NCI-H82 treated with DMSO at 0.1 percent for 48 hours (cell line): ENCODE results near the gene GXYLT2.

ENCODE experiments used
- DNase-seq: peaks from one replicate; lab custom pipeline; 2025; ENCODE audit not compliant: unreplicated experiment; lab: John Stamatoyannopoulos, UW

Gene GXYLT2

GRCh38 chr3:72930754-72931153, 42.9 kb downstream of the GXYLT2 start:
- DNase-seq: no peak

- DNase-seq: no peak
Observed at GRCh38 chr3:72932416-72932815, 44.6 kb downstream of the GXYLT2 start.

- peak; percentile 1 for DNase-seq
Observed at GRCh38 chr3:72938471-72939265, 50.8 kb downstream of the GXYLT2 start.

- no peak for DNase-seq
Observed at GRCh38 chr3:72941245-72941644, 53.4 kb downstream of the GXYLT2 start.

GRCh38 chr3:72942427-72942826, 54.6 kb downstream of the GXYLT2 start:
- DNase-seq: no peak

GRCh38 chr3:72944696-72945095, 56.9 kb downstream of the GXYLT2 start:
- DNase-seq: no peak

GRCh38 chr3:72947715-72948490, 60.1 kb downstream of the GXYLT2 start:
- DNase-seq: no peak

- no peak for DNase-seq
Observed at GRCh38 chr3:72949016-72949415, 61.2 kb downstream of the GXYLT2 start.

GRCh38 chr3:72950372-72950771, 62.5 kb downstream of the GXYLT2 start:
- no peak for DNase-seq

GRCh38 chr3:72950801-72951200, 63.0 kb downstream of the GXYLT2 start:
- DNase-seq: no peak

- DNase-seq: no peak
Observed at GRCh38 chr3:72951259-72951722, 63.4 kb downstream of the GXYLT2 start.

GRCh38 chr3:72953325-72953956, 65.6 kb downstream of the GXYLT2 start:
- DNase-seq: no peak

GRCh38 chr3:72957297-72957696, 69.5 kb downstream of the GXYLT2 start:
- DNase-seq: no peak

GRCh38 chr3:72959336-72959735, 71.5 kb downstream of the GXYLT2 start:
- DNase-seq: no peak

- no peak for DNase-seq
Observed at GRCh38 chr3:72960812-72961518, 73.1 kb downstream of the GXYLT2 start.

- no peak for DNase-seq
Observed at GRCh38 chr3:72961752-72962151, 73.9 kb downstream of the GXYLT2 start.

- DNase-seq: no peak
Observed at GRCh38 chr3:72962317-72962716, 74.5 kb downstream of the GXYLT2 start.

GRCh38 chr3:72964633-72965032, 76.8 kb downstream of the GXYLT2 start:
- DNase-seq: no peak

- DNase-seq: no peak
Observed at GRCh38 chr3:72968266-72968664, 80.4 kb downstream of the GXYLT2 start.

GRCh38 chr3:72969766-72970165, 81.9 kb downstream of the GXYLT2 start:
- DNase-seq: no peak

GRCh38 chr3:72970942-72971341, 83.1 kb downstream of the GXYLT2 start:
- DNase-seq: no peak
